ENCODE measurements around the gene PLEKHJ1. TPM values are rescaled to one million over a fixed set of nuclear protein-coding genes. Genes with fewer than 3 reads are reported as not detected.

PLEKHJ1 gene
- total and polyA plus RNA-seq, 2 of the 13 experiments (the other 11 are each of a cell fraction or from before 2014, with no cell fraction given) = 70.5 to 130 TPM

GRCh38 chr19:2212861-2213711 is 23.0 kb downstream of the PLEKHJ1 start (continued):
- TF ChIP-seq, protein P1, sequence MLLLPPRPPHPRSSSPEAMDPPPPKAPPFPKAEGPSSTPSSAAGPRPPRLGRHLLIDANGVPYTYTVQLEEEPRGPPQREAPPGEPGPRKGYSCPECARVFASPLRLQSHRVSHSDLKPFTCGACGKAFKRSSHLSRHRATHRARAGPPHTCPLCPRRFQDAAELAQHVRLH (CRISPR knock-in tag; IDR thresholded peaks at IDR 0.05; ENCODE audit: borderline replicate concordance, low read depth) = peak; percentile 87; the same call in 1 of the 2 replicates
- TF ChIP-seq ZBTB20 (CRISPR knock-in tag; IDR thresholded peaks at IDR 0.05; ENCODE audit: borderline replicate concordance, low read depth) = peak; percentile 91; the same call in 1 of the 2 replicates
- peak; percentile 2 for TF ChIP-seq AGO2 (optimal IDR thresholded peaks at IDR 0.05; ENCODE audit: low read depth, low read length)
- TF ChIP-seq ZSCAN31 (CRISPR knock-in tag; IDR thresholded peaks at IDR 0.05; ENCODE audit: low read depth) = peak; percentile 71
- no peak for TF ChIP-seq POGZ (CRISPR knock-in tag; IDR thresholded peaks at IDR 0.05)
- peak; percentile 88; the same call in 1 of the 2 replicates for TF ChIP-seq ZBED4 (CRISPR knock-in tag; IDR thresholded peaks at IDR 0.05; ENCODE audit: borderline replicate concordance)
- TF ChIP-seq, protein P2, sequence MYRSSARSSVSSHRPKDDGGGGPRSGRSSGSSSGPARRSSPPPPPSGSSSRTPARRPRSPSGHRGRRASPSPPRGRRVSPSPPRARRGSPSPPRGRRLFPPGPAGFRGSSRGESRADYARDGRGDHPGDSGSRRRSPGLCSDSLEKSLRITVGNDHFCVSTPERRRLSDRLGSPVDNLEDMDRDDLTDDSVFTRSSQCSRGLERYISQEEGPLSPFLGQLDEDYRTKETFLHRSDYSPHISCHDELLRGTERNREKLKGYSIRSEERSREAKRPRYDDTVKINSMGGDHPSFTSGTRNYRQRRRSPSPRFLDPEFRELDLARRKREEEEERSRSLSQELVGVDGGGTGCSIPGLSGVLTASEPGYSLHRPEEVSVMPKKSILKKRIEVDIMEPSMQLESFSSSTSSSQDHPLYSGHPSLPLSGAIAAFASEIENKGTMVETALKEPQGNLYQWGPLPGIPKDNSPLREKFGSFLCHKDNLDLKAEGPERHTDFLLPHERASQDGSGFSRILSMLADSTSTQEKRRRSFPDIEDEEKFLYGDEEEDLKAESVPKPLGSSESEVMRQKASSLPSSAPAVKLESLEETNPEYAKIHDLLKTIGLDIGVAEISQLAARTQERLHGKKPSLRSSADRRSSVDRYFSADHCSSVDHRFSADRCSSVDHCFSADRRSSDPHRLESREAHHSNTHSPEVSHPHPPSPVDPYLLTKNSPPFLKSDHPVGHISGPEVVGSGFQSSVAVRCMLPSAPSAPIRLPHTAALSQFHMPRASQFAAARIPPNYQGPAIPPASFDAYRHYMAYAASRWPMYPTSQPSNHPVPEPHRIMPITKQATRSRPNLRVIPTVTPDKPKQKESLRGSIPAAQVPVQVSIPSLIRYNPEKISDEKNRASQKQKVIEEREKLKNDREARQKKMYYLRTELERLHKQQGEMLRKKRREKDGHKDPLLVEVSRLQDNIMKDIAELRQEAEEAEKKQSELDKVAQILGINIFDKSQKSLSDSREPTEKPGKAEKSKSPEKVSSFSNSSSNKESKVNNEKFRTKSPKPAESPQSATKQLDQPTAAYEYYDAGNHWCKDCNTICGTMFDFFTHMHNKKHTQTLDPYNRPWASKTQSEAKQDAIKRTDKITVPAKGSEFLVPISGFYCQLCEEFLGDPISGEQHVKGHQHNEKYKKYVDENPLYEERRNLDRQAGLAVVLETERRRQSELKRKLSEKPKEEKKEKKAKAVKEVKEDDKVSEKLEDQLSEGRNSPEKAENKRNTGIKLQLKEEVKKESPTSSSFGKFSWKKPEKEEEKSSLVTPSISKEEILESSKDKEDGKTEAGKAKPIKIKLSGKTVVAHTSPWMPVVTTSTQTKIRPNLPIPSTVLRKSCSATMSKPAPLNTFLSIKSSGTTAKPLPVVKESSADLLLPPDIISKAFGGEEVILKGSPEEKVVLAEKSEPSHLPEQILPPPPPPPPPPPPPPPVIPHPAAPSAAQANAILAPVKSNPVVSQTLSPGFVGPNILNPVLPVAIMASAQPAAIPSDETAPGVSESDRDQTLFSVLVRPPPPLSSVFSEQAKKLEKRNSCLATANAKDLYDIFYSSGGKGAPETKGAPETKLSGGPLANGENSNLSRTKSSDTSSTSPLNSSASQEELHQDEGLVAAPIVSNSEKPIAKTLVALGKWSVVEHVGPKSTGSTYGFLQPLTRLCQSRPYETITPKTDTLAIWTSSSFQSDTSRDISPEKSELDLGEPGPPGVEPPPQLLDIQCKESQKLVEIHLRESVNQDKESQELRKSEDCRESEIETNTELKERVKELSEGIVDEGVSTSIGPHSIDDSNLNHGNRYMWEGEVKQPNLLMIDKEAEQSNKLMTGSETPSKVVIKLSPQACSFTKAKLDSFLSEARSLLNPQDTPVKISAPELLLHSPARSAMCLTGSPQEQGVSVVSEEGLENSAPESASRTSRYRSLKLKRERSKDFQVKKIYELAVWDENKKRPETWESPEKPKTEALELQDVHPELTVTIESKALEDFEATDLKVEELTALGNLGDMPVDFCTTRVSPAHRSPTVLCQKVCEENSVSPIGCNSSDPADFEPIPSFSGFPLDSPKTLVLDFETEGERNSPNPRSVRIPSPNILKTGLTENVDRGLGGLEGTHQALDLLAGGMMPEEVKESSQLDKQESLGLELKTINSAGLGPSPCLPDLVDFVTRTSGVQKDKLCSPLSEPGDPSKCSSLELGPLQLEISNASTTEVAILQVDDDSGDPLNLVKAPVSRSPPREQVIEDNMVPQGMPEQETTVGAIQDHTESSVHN (CRISPR knock-in tag; IDR thresholded peaks at IDR 0.05) = 0 out of 2 replicates have a peak, but pooled peaks have one; percentile 73
- TF ChIP-seq FOXC1 (CRISPR knock-in tag; IDR thresholded peaks at IDR 0.05; ENCODE audit: borderline replicate concordance) = peak; percentile 90
- no peak for TF ChIP-seq ZXDC (CRISPR knock-in tag; IDR thresholded peaks at IDR 0.05)
- peak; percentile 61; the same call in 1 of the 2 replicates for TF ChIP-seq IRF2 (CRISPR knock-in tag; IDR thresholded peaks at IDR 0.05)
- peak; percentile 92 for TF ChIP-seq ZSCAN21 (CRISPR knock-in tag; IDR thresholded peaks at IDR 0.05; ENCODE audit: borderline replicate concordance)
